GM12878 (cell line): ENCODE data around the gene NHS. TPM values are rescaled to one million over a fixed set of nuclear protein-coding genes. Genes with fewer than 3 reads are reported as not detected.

Experiments
- ATAC-seq: fragments of 200-7000 bp; cut with Tn5 transposase; 3 replicates; pipeline ENCODE4 v1.9.1; 2020; ENCODE audit warnings: mild to moderate bottlenecking, moderate library complexity
- BruUV-seq: library from RNA; stranded (reverse); fragments of 400-500 nt; replicated peaks from 2 replicates; lab custom pipeline; 2021; lab: Mats Ljungman, UMichigan
- CTCF ChIA-PET: fragments of 300-600 bp; sonication (Branson Sonifier 250); formaldehyde crosslinking; extraction: SDS; loops from one replicate; lab custom pipeline; 2021; ENCODE audit warnings: inconsistent platforms; lab: Yijun Ruan, JAX
- POLR2A ChIA-PET: fragments of 350-600 bp; formaldehyde crosslinking; extraction: SDS; loops from one replicate; lab custom pipeline; 2021; ENCODE audit warnings: inconsistent platforms; lab: Charles Lee
- RAD21 ChIA-PET: fragments of 300-600 bp; sonication (Branson Sonifier 250); formaldehyde crosslinking; loops from one replicate; lab custom pipeline; 2023; ENCODE audit warnings: antibody characterized with exemption; ENCODE audit not compliant: unreplicated experiment; lab: Charles Lee
- SMC1A ChIA-PET: fragments of 300-600 bp; sonication (Branson Sonifier 250); formaldehyde crosslinking; loops from one replicate; lab custom pipeline; 2023; ENCODE audit not compliant: unreplicated experiment, uncharacterized antibody; lab: Charles Lee
- DNase-seq: peaks from one replicate; pipeline ENCODE4 v3.0.0-alpha.2; 2011; ENCODE audit warnings: low read depth, low spot score
- FAIRE-seq: peaks from 3 replicates; lab custom pipeline; 2011; peaks lifted over from hg19 to GRCh38; lab: Jason Lieb, UNC
- H2AFZ ChIP-seq: 2 replicates; pipeline ENCODE4 v1.6.0; 2011; ENCODE audit warnings: low read depth, low read length, control low read depth; ENCODE audit not compliant: control insufficient read depth
- H3K27ac ChIP-seq: 2 replicates; pipeline ENCODE4 v1.5.1; 2011; ENCODE audit warnings: control low read depth; ENCODE audit not compliant: control insufficient read depth, insufficient read depth
- H3K27me3 ChIP-seq, 2 experiments: replicated peaks in 1 of 2; 2 replicates each; pipeline versions ENCODE4 v1.6.0 to v1.6.1; 2011; ENCODE audit warnings: low read length in 1 of 2; ENCODE audit not compliant: control insufficient read depth in 2 of 2, insufficient read depth in 2 of 2
- H3K36me3 ChIP-seq, 2 experiments: 2 replicates each; pipeline ENCODE4 v1.5.1; 2011; ENCODE audit warnings: low read length in 1 of 2; ENCODE audit not compliant: control insufficient read depth in 2 of 2, insufficient read depth in 2 of 2
- H3K4me1 ChIP-seq: 2 replicates; pipeline ENCODE4 v1.6.1; 2011; ENCODE audit warnings: mild to moderate bottlenecking, low read length, moderate library complexity, mixed read lengths; ENCODE audit not compliant: control insufficient read depth, insufficient read depth
- H3K4me2 ChIP-seq: 2 replicates; pipeline ENCODE4 v1.6.0; 2011; ENCODE audit warnings: control low read depth; ENCODE audit not compliant: control insufficient read depth, insufficient read depth
- H3K4me3 ChIP-seq: fragments of 200-600 bp; sonication (generic); 2 replicates; pipeline ENCODE4 v1.5.1; 2016
- H3K79me2 ChIP-seq: 2 replicates; pipeline ENCODE4 v1.6.0; 2011; ENCODE audit warnings: low read length; ENCODE audit not compliant: control insufficient read depth, insufficient read depth
- H3K9ac ChIP-seq: 2 replicates; pipeline ENCODE4 v1.8.0; 2011; ENCODE audit warnings: low read length, control low read depth, mixed read lengths; ENCODE audit not compliant: control insufficient read depth, insufficient read depth
- H3K9me3 ChIP-seq: replicated peaks from 3 replicates; pipeline ENCODE4 v1.5.1; 2011; ENCODE audit warnings: mild to moderate bottlenecking, low read length; ENCODE audit not compliant: control insufficient read depth, insufficient read depth
- H4K20me1 ChIP-seq: 2 replicates; pipeline ENCODE4 v1.6.0; 2011; ENCODE audit not compliant: control insufficient read depth, insufficient read depth
- CHD1 ChIP-seq: IDR thresholded peaks from 2 replicates; pipeline ENCODE4 v1.6.1; 2012; ENCODE audit warnings: low read depth, low read length, improper control_type of control experiment
- ELK1 ChIP-seq: IDR thresholded peaks from 2 replicates; pipeline ENCODE4 v1.6.1; 2012; ENCODE audit warnings: low read depth, low read length, improper control_type of control experiment
- ETV6 ChIP-seq, 2 experiments: fragments of 450-650 bp in 1 of 2; IDR thresholded peaks in 1 of 2; conservative IDR thresholded peaks in 1 of 2; 2 replicates each; pipeline ENCODE4 v1.6.1; 2014; ENCODE audit warnings: antibody characterized with exemption in 1 of 2, borderline replicate concordance in 1 of 2, low read depth in 1 of 2, mild to moderate bottlenecking in 1 of 2, moderate library complexity in 1 of 2
- HSF1 ChIP-seq: fragments of 150-350 bp; IDR thresholded peaks from 2 replicates; pipeline ENCODE4 v1.6.1; 2014; ENCODE audit warnings: mild to moderate bottlenecking, low read depth, low read length
- MTA3 ChIP-seq: IDR thresholded peaks from 2 replicates; pipeline ENCODE4 v1.6.1; 2012; ENCODE audit warnings: low read length, inconsistent platforms, borderline replicate concordance
- ZNF24 ChIP-seq: fragments of 450-650 bp; IDR thresholded peaks from 2 replicates; pipeline ENCODE4 v1.6.1; 2017; ENCODE audit warnings: antibody characterized with exemption, mild to moderate bottlenecking
- WGBS: methylation state at CpG from one replicate; pipeline ENCODE4 v1.1.6; 2016; ENCODE audit warnings: low lambda C conversion rate; ENCODE audit not compliant: insufficient replicate concordance, insufficient coverage; ENCODE audit errors: missing lambda C conversion rate; 5-methylcytosine and 5-hydroxymethylcytosine counted together
- in situ Hi-C: fragments of 300-500 bp; cut with MboI; formaldehyde crosslinking; loops from 9 replicates; pipeline ENCODE4 v1.14.3; 2018; ENCODE audit warnings: mixed read lengths
- intact Hi-C: fragments of 100-400 bp; cut with micrococcal nuclease; formaldehyde crosslinking; loops from one replicate; pipeline ENCODE4 v1.14.2; 2022; ENCODE audit not compliant: unreplicated experiment
- polyA plus RNA-seq, 11 experiments: library from polyadenylated mRNA; depleted of rRNA in 4 of 11; unstranded in 6 of 11; stranded (reverse) in 5 of 11; fragments of >200 nt; fragmentation: Nextera tagmentation in 4 of 11; fragmentation: Illumina TruSeq in 1 of 11; extraction: Ambion mirVana in 4 of 11; extraction: Trizol in 1 of 11; gene quantifications; 1 replicate in 1 of 11; 2 replicates in 10 of 11; pipeline versions ENCODE4 v1.2.1 to v1.2.3, GENCODE V29; 2011 to 2016; ENCODE audit warnings: inconsistent platforms in 2 of 11, missing spikeins in 2 of 11, low read depth in 1 of 11
- total RNA-seq, 4 experiments: library from RNA; depleted of rRNA in 3 of 4; stranded (reverse); fragments of >200 nt in 3 of 4; fragmentation: Illumina TruSeq in 1 of 4; extraction: Trizol in 1 of 4; gene quantifications; 2 replicates each; pipeline versions ENCODE4 v1.2.1 to v1.2.3, GENCODE V29; 2013 to 2021

Gene NHS
- total and polyA plus RNA-seq, 10 of the 15 experiments (the other 5 are each of a cell fraction or from before 2014, with no cell fraction given) = under 0.01 to 0.07 (median 0.03) TPM; not detected in 7

- FAIRE-seq (no peak), ATAC-seq (no peak), DNase-seq (no peak)
- H3K36me3 ChIP-seq = no peaks in the 10 kb centered on the region
- no peak overlapping the region for H2AFZ ChIP-seq
- POLR2A ChIA-PET = no interaction called here
- no peak for TF ChIP-seq CHD1
- no peak for TF ChIP-seq ELK1
- no peak for TF ChIP-seq HSF1
- TF ChIP-seq ZNF24 = no peak
- TF ChIP-seq MTA3 = no peak
- TF ChIP-seq ETV6 (conservative IDR thresholded peaks at IDR 0.05 in 1 of 2, IDR thresholded peaks at IDR 0.05 in 1 of 2; ENCODE audit: borderline replicate concordance in 1 of 2, low read depth in 1 of 2) = no peak
- H3K27ac ChIP-seq = no peak overlapping the region
- in situ Hi-C loops (no loop called here), intact Hi-C loops (no loop called here)
- H3K9me3 ChIP-seq = no peaks in the 10 kb centered on the region
- no peak overlapping the region for H3K4me2 ChIP-seq
- WGBS = 0% methylated on average over 2 of the region's 2 CpGs
- H3K9ac ChIP-seq = no peak overlapping the region
- RAD21 ChIA-PET = no interaction called here
- no peaks in the 10 kb centered on the region for H3K4me1 ChIP-seq
- CTCF ChIA-PET = no interaction called here
- no peak overlapping the region for H3K4me3 ChIP-seq
- SMC1A ChIA-PET = no interaction called here
- H3K79me2 ChIP-seq = no peaks in the 10 kb centered on the region
- no TSS peak for BruUV-seq
- no peaks in the 10 kb centered on the region for H4K20me1 ChIP-seq
- H3K27me3 ChIP-seq = no peaks in the 10 kb centered on the region
Observed at GRCh38 chrX:17705211-17705610, 330.2 kb downstream of the NHS start.
